Measurements from ENCODE around the gene HIVEP2. TPM values are rescaled to one million over a fixed set of nuclear protein-coding genes. Genes with fewer than 3 reads are reported as not detected.
A peak's percentile ranks its signal among the peaks of the same experiment; 100 is the strongest.

The HIVEP2 gene
- total RNA-seq, 2 donors from 2014 or later, result 25.8 to 30.8 TPM

- Mint-ChIP-seq H3K36me3 (ENCODE audit: insufficient read depth in 2 of 2) (no peaks in the 10 kb centered on the region), H3K4me3 (no peak overlapping the region), H3K27me3 (ENCODE audit: low read depth) (no peaks in the 10 kb centered on the region), H3K27ac (peak overlapping the region; percentile 45), H3K4me1 (ENCODE audit: low read depth) (peaks cover 26% of the 10 kb centered on the region), H3K9me3 (no peaks in the 10 kb centered on the region)
- no peak for DNase-seq
- no peak for ATAC-seq (replicated peaks in 1 of 2)
These were observed 9.9 kb upstream of the HIVEP2 start for GRCh38 chr6:142954844-142955243.

GRCh38 chr6:142953373-142954273 is 8.6 kb upstream of the HIVEP2 start:
- no peak overlapping the region for H3K27ac Mint-ChIP-seq
- peaks cover 29% of the 10 kb centered on the region for H3K4me1 Mint-ChIP-seq (ENCODE audit: low read depth)
- H3K4me3 Mint-ChIP-seq, result no peak overlapping the region
- ATAC-seq (replicated peaks in 1 of 2) (peak; percentile 32 to 44), DNase-seq (no peak)
- H3K27me3 Mint-ChIP-seq (ENCODE audit: low read depth), result no peaks in the 10 kb centered on the region
- H3K9me3 Mint-ChIP-seq, result no peaks in the 10 kb centered on the region
- H3K36me3 Mint-ChIP-seq (ENCODE audit: insufficient read depth in 2 of 2), result no peaks in the 10 kb centered on the region

GRCh38 chr6:142952614-142953013 is 7.6 kb upstream of the HIVEP2 start:
- H3K9me3 Mint-ChIP-seq, result no peaks in the 10 kb centered on the region
- DNase-seq (no peak), ATAC-seq (replicated peaks in 1 of 2) (no peak)
- H3K4me3 Mint-ChIP-seq, result no peak overlapping the region
- no peaks in the 10 kb centered on the region for H3K36me3 Mint-ChIP-seq (ENCODE audit: insufficient read depth in 2 of 2)
- H3K27me3 Mint-ChIP-seq (ENCODE audit: low read depth), result no peaks in the 10 kb centered on the region
- peaks cover 39% of the 10 kb centered on the region for H3K4me1 Mint-ChIP-seq (ENCODE audit: low read depth)
- peak overlapping the region; percentile 0 for H3K27ac Mint-ChIP-seq

- Mint-ChIP-seq H3K4me3 (no peak overlapping the region), H3K4me1 (ENCODE audit: low read depth) (peaks cover 40% of the 10 kb centered on the region), H3K36me3 (ENCODE audit: insufficient read depth in 2 of 2) (no peaks in the 10 kb centered on the region), H3K9me3 (no peaks in the 10 kb centered on the region), H3K27ac (no peak overlapping the region), H3K27me3 (ENCODE audit: low read depth) (no peaks in the 10 kb centered on the region)
- no peak for DNase-seq
- no peak for ATAC-seq (replicated peaks in 1 of 2)
These were observed 5.3 kb upstream of the HIVEP2 start for GRCh38 chr6:142950291-142950690.

- Mint-ChIP-seq H3K27me3 (ENCODE audit: low read depth) (no peaks in the 10 kb centered on the region), H3K27ac (peak overlapping the region; percentile 84), H3K4me3 (peak overlapping the region; percentile 76 to 91), H3K4me1 (ENCODE audit: low read depth) (peaks cover 46% of the 10 kb centered on the region), H3K36me3 (ENCODE audit: insufficient read depth in 2 of 2) (peaks cover 2 to 3% of the 10 kb centered on the region in 2 donors), H3K9me3 (no peaks in the 10 kb centered on the region)
- peak; percentile 33 to 41 for DNase-seq
- peak in 1 of 2 donors; percentile 7 for ATAC-seq (replicated peaks in 1 of 2)
These were observed 2.9 kb upstream of the HIVEP2 start for GRCh38 chr6:142947714-142948480.

GRCh38 chr6:142946924-142947713 is 2.1 kb upstream of the HIVEP2 start:
- DNase-seq (peak; percentile 78 to 87), ATAC-seq (replicated peaks in 1 of 2) (peak; percentile 47 to 62)
- H3K4me3 Mint-ChIP-seq, result peak overlapping the region; percentile 95 to 98
- peak overlapping the region; percentile 89 for H3K27ac Mint-ChIP-seq
- peaks cover 3% of the 10 kb centered on the region in 2 donors for H3K36me3 Mint-ChIP-seq (ENCODE audit: insufficient read depth in 2 of 2)
- H3K4me1 Mint-ChIP-seq (ENCODE audit: low read depth), result peaks cover 46% of the 10 kb centered on the region
- H3K9me3 Mint-ChIP-seq, result no peaks in the 10 kb centered on the region
- H3K27me3 Mint-ChIP-seq (ENCODE audit: low read depth), result no peaks in the 10 kb centered on the region

- no peaks in the 10 kb centered on the region for H3K9me3 Mint-ChIP-seq
- peak overlapping the region; percentile 89 for H3K27ac Mint-ChIP-seq
- peak overlapping the region; percentile 95 to 98 for H3K4me3 Mint-ChIP-seq
- peaks cover 46% of the 10 kb centered on the region for H3K4me1 Mint-ChIP-seq (ENCODE audit: low read depth)
- DNase-seq, result peak; percentile 87
- peak; percentile 47 to 50 for ATAC-seq (replicated peaks in 1 of 2)
- H3K27me3 Mint-ChIP-seq (ENCODE audit: low read depth), result no peaks in the 10 kb centered on the region
- H3K36me3 Mint-ChIP-seq (ENCODE audit: insufficient read depth in 2 of 2), result peaks cover 3% of the 10 kb centered on the region in 2 donors
These were observed 1.4 kb upstream of the HIVEP2 start for GRCh38 chr6:142946181-142946923.

GRCh38 chr6:142945446-142946180 is 637 bp upstream of the HIVEP2 start:
- ATAC-seq (replicated peaks in 1 of 2) (peak; percentile 18 to 29), DNase-seq (peak; percentile 67 to 69)
- peaks cover 50% of the 10 kb centered on the region for H3K4me1 Mint-ChIP-seq (ENCODE audit: low read depth)
- peak overlapping the region; percentile 75 for H3K27ac Mint-ChIP-seq
- no peaks in the 10 kb centered on the region for H3K27me3 Mint-ChIP-seq (ENCODE audit: low read depth)
- peaks cover 3% of the 10 kb centered on the region in 2 donors for H3K36me3 Mint-ChIP-seq (ENCODE audit: insufficient read depth in 2 of 2)
- H3K4me3 Mint-ChIP-seq, result peak overlapping the region; percentile 95 to 98
- no peaks in the 10 kb centered on the region for H3K9me3 Mint-ChIP-seq

GRCh38 chr6:142944124-142945048 is 590 bp downstream of the HIVEP2 start:
- Mint-ChIP-seq H3K9me3 (no peaks in the 10 kb centered on the region), H3K4me3 (peak overlapping the region; percentile 94 to 98), H3K27ac (peak overlapping the region; percentile 100), H3K36me3 (ENCODE audit: insufficient read depth in 2 of 2) (peaks cover 3% of the 10 kb centered on the region in 2 donors), H3K4me1 (ENCODE audit: low read depth) (peaks cover 58% of the 10 kb centered on the region), H3K27me3 (ENCODE audit: low read depth) (no peaks in the 10 kb centered on the region)
- peak; percentile 88 for DNase-seq
- peak; percentile 29 to 46 for ATAC-seq (replicated peaks in 1 of 2)

GRCh38 chr6:142943711-142944123 is 1.3 kb downstream of the HIVEP2 start:
- DNase-seq (peak; percentile 23 to 38), ATAC-seq (replicated peaks in 1 of 2) (no peak)
- Mint-ChIP-seq H3K4me3 (peak overlapping the region; percentile 94 to 98), H3K4me1 (ENCODE audit: low read depth) (peaks cover 63% of the 10 kb centered on the region), H3K36me3 (ENCODE audit: insufficient read depth in 2 of 2) (peaks cover 3% of the 10 kb centered on the region in 2 donors), H3K27me3 (ENCODE audit: low read depth) (no peaks in the 10 kb centered on the region), H3K9me3 (no peaks in the 10 kb centered on the region), H3K27ac (peak overlapping the region; percentile 100)

GRCh38 chr6:142942805-142943227 is 2.2 kb downstream of the HIVEP2 start:
- Mint-ChIP-seq H3K4me1 (ENCODE audit: low read depth) (peaks cover 63% of the 10 kb centered on the region), H3K36me3 (ENCODE audit: insufficient read depth in 2 of 2) (peaks cover 3 to 5% of the 10 kb centered on the region in 2 donors), H3K27me3 (ENCODE audit: low read depth) (no peaks in the 10 kb centered on the region), H3K9me3 (no peaks in the 10 kb centered on the region), H3K4me3 (peak overlapping the region; percentile 94 to 98), H3K27ac (peak overlapping the region; percentile 100)
- DNase-seq (no peak), ATAC-seq (replicated peaks in 1 of 2) (no peak)

All from activated T-cell treated with anti-CD3 and anti-CD28 coated beads, Interleukin-2, amount 50 U/mL, for 72 hours (primary cell).